Measurements from ENCODE around the gene PLEKHA6. TPM values are rescaled to one million over a fixed set of nuclear protein-coding genes. Genes with fewer than 3 reads are reported as not detected.
A peak's percentile ranks its signal among the peaks of the same experiment; 100 is the strongest.

PLEKHA6 gene
- total and polyA plus RNA-seq, 2 of the 8 experiments (the other 6 are each of a cell fraction or from before 2014, with no cell fraction given), result 4.8 to 20.2 TPM

DNA sequence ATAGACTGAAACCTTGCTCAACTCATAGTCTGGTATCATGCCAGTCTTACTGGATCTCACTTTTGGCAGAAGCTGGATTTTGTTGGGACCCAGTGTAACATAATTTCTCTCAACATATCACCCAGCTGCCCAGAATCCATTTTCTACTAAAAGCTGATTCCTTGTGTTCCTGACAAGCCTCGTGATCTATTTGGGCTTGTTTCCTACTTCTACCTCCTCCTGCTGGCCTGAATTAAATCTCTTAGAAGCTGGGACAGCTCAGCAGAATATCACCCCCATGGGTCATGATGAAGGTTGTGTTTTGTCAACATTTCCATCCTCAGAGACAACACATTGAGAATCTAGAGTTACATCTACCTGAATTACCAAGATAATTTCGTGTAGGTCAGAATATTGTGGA is 153.6 kb downstream of the PLEKHA6 start:
- no peak for DNase-seq (ENCODE audit: low read depth in 1 of 2, low spot score in 2 of 2)
- H2BK120ac ChIP-seq (replicated peaks; ENCODE audit: low read depth, low read length), result no peak overlapping the region
- H2BK5ac ChIP-seq (ENCODE audit: low read depth, low read length), result no peak overlapping the region

More for the DNA sequence above, 153.6 kb downstream of the PLEKHA6 start:
- H2BK15ac ChIP-seq (ENCODE audit: low read length), result no peak overlapping the region
- no peak overlapping the region for H3K23ac ChIP-seq (ENCODE audit: insufficient read length)
- no peaks in the 10 kb centered on the region for H3K36me3 ChIP-seq (ENCODE audit: control insufficient read depth in 2 of 4, insufficient read depth in 4 of 4, low read length in 3 of 4)
- H3K18ac ChIP-seq (ENCODE audit: extremely low read depth, low read length), result no peak overlapping the region
- no peaks in the 10 kb centered on the region for H3K9me3 ChIP-seq (ENCODE audit: insufficient read depth in 2 of 2, low read depth in 1 of 2, low read length in 1 of 2)
- no peak overlapping the region for H2BK12ac ChIP-seq (ENCODE audit: low read depth, low read length)
- H4K20me1 ChIP-seq (replicated peaks in 1 of 2; ENCODE audit: control insufficient read depth in 1 of 2, insufficient read depth in 2 of 2, low read length in 2 of 2), result peaks cover 0 to 4% of the 10 kb centered on the region in 2 experiments
- peaks cover 3% of the 10 kb centered on the region; the same call in 1 of the 2 replicates for H3K79me1 ChIP-seq (ENCODE audit: low read depth, low read length)
- no peak overlapping the region for H3K4ac ChIP-seq (replicated peaks; ENCODE audit: insufficient read length, low read depth, low read length)
- no peak overlapping the region for H3K9ac ChIP-seq (replicated peaks in 1 of 4; ENCODE audit: extremely low read depth in 1 of 4, low read depth in 3 of 4, low read length in 3 of 4)
- H3K4me1 ChIP-seq (replicated peaks in 1 of 4; ENCODE audit: control insufficient read depth in 3 of 4, insufficient read depth in 4 of 4, low read length in 3 of 4), result peaks cover 0 to 2% (median 2%) of the 10 kb centered on the region in 4 experiments; a peak in 4 of 7 replicates
- H3K27me3 ChIP-seq (replicated peaks in 1 of 4; ENCODE audit: control insufficient read depth in 3 of 4, extremely low read depth in 1 of 4, insufficient read depth in 3 of 4, low read length in 3 of 4), result no peaks in the 10 kb centered on the region
- H2BK20ac ChIP-seq (ENCODE audit: low read length), result no peak overlapping the region
- POLR2A ChIA-PET (ENCODE audit: partially characterized antibody), result interaction anchor here (0.7 to 2.0 kb wide), 3 partner anchors 8 to 16 kb away, joined by 3 to 11 read pairs (median 5); partner anchors contain the start of genes GOLT1A and KISS1
- no peak overlapping the region for H3K56ac ChIP-seq (replicated peaks; ENCODE audit: insufficient read length, low read depth, low read length)
- H4K8ac ChIP-seq (ENCODE audit: extremely low read depth, insufficient read depth, low read length), result no peak overlapping the region
- H3K27ac ChIP-seq (ENCODE audit: low read depth, low read length), result no peak overlapping the region
- H4K5ac ChIP-seq (ENCODE audit: insufficient read length, low read depth, low read length), result no peak overlapping the region
- CTCF ChIA-PET (ENCODE audit: partially characterized antibody), result interaction anchor here (0.6 to 12.6 kb wide), 31 partner anchors 10 to 335 kb away, joined by 3 to 360 read pairs (median 5); partner anchors contain the start of genes ETNK2, GOLT1A, KISS1 and REN
- 90% methylated on average over 2 of the region's 2 CpGs; no CpG with 5 or more reads in 1 of the 2 experiments for WGBS, 2 experiments (ENCODE audit: extremely low coverage in 1 of 2, insufficient coverage in 1 of 2, insufficient read length in 1 of 2, insufficient replicate concordance in 2 of 2, low coverage in 1 of 2, low lambda C conversion rate in 2 of 2, missing lambda C conversion rate in 1 of 2)
- no peak overlapping the region for H3K14ac ChIP-seq (ENCODE audit: insufficient read length)
- no peaks in the 10 kb centered on the region for H3K79me2 ChIP-seq (ENCODE audit: control insufficient read depth in 1 of 2, insufficient read depth in 2 of 2, low read length in 2 of 2)
- H2AK5ac ChIP-seq (ENCODE audit: low read depth, low read length), result no peak overlapping the region
- TF ChIP-seq, protein P1, sequence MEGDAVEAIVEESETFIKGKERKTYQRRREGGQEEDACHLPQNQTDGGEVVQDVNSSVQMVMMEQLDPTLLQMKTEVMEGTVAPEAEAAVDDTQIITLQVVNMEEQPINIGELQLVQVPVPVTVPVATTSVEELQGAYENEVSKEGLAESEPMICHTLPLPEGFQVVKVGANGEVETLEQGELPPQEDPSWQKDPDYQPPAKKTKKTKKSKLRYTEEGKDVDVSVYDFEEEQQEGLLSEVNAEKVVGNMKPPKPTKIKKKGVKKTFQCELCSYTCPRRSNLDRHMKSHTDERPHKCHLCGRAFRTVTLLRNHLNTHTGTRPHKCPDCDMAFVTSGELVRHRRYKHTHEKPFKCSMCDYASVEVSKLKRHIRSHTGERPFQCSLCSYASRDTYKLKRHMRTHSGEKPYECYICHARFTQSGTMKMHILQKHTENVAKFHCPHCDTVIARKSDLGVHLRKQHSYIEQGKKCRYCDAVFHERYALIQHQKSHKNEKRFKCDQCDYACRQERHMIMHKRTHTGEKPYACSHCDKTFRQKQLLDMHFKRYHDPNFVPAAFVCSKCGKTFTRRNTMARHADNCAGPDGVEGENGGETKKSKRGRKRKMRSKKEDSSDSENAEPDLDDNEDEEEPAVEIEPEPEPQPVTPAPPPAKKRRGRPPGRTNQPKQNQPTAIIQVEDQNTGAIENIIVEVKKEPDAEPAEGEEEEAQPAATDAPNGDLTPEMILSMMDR (IDR thresholded peaks at IDR 0.05; ENCODE audit: control extremely low read depth in 1 of 3, insufficient read depth in 1 of 3, low read depth in 1 of 3, low read length in 3 of 3), result peak in 2 of 3 experiments; percentile 6 to 10; a peak in 1 of 4 replicates
- TF ChIP-seq RAD21 (IDR thresholded peaks at IDR 0.05 in 1 of 2, conservative IDR thresholded peaks at IDR 0.05 in 1 of 2; ENCODE audit: low read depth in 2 of 2, low read length in 2 of 2) (0 out of 4 replicates have a peak, but pooled peaks of 1 of the 2 experiments have one; percentile 9), BRCA1 (IDR thresholded peaks at IDR 0.05; ENCODE audit: low read depth, low read length) (no peak)
- H3K23me2 ChIP-seq (ENCODE audit: low read depth, low read length), result no peaks in the 10 kb centered on the region
- H4K91ac ChIP-seq (replicated peaks; ENCODE audit: insufficient read length, low read length), result no peak overlapping the region
- FAIRE-seq, result no peak
- no peak overlapping the region for H2AFZ ChIP-seq (ENCODE audit: low read length)
- no peak overlapping the region for H3K4me3 ChIP-seq (ENCODE audit: extremely low read depth in 1 of 4, insufficient read depth in 2 of 4, low read depth in 3 of 4, low read length in 4 of 4)
- H3K4me2 ChIP-seq (ENCODE audit: insufficient read depth in 1 of 2, low read depth in 2 of 2, low read length in 2 of 2), result no peak overlapping the region
